GM19035 (cell line): ENCODE measurements around the gene STT3B.
"Not testable (repeated sequence)": the region's sequence is repeated elsewhere in the genome, so short reads cannot be mapped to it uniquely, and the experiment has no call there.

Experiments
- ATAC-seq: cut with Tn5 transposase; IDR thresholded peaks from one replicate; pipeline ENCODE4 v1.9.1; 2021; ENCODE audit not compliant: unreplicated experiment

STT3B gene

GRCh38 chr3:31590650-31591049 is 57.9 kb downstream of the STT3B start:
- ATAC-seq = no peak

- no peak for ATAC-seq
Observed at GRCh38 chr3:31592764-31593163, 60.0 kb downstream of the STT3B start.

- ATAC-seq = no peak
Observed at GRCh38 chr3:31596176-31596575, 63.5 kb downstream of the STT3B start.

- no peak for ATAC-seq
Observed at GRCh38 chr3:31600431-31600830, 67.7 kb downstream of the STT3B start.

- not testable (repeated sequence) for ATAC-seq
Observed at GRCh38 chr3:31605333-31605732, 72.6 kb downstream of the STT3B start.

- ATAC-seq = no peak
Observed at GRCh38 chr3:31606453-31606852, 73.7 kb downstream of the STT3B start.

GRCh38 chr3:31610700-31611275 is 78.1 kb downstream of the STT3B start:
- ATAC-seq = no peak

GRCh38 chr3:31613177-31613576 is 80.5 kb downstream of the STT3B start:
- no peak for ATAC-seq

- no peak for ATAC-seq
Observed at GRCh38 chr3:31613654-31614053, 80.9 kb downstream of the STT3B start.

GRCh38 chr3:31614162-31614921 is 81.6 kb downstream of the STT3B start:
- no peak for ATAC-seq

- no peak for ATAC-seq
Observed at GRCh38 chr3:31615071-31615875, 82.5 kb downstream of the STT3B start.

GRCh38 chr3:31616711-31617110 is 84.0 kb downstream of the STT3B start:
- no peak for ATAC-seq

GRCh38 chr3:31620656-31621055 is 87.9 kb downstream of the STT3B start:
- ATAC-seq = no peak

GRCh38 chr3:31621314-31621713 is 88.6 kb downstream of the STT3B start:
- ATAC-seq = no peak

- ATAC-seq = peak; percentile 48
Observed at GRCh38 chr3:31622636-31623288, 90.0 kb downstream of the STT3B start.

GRCh38 chr3:31624083-31624709 is 91.5 kb downstream of the STT3B start:
- no peak for ATAC-seq

- ATAC-seq = no peak
Observed at GRCh38 chr3:31625358-31625757, 92.6 kb downstream of the STT3B start.

GRCh38 chr3:31629054-31629453 is 96.3 kb downstream of the STT3B start:
- ATAC-seq = no peak

- no peak for ATAC-seq
Observed at GRCh38 chr3:31634476-31634875, 101.8 kb downstream of the STT3B start.

GRCh38 chr3:31635545-31635944 is 102.8 kb downstream of the STT3B start:
- no peak for ATAC-seq

- ATAC-seq = no peak
Observed at GRCh38 chr3:31636049-31636448, 103.3 kb downstream of the STT3B start.
